Mucosa of descending colon (tissue), 3 donors: ENCODE results near the gene STAT5A. TPM values are rescaled to one million over a fixed set of nuclear protein-coding genes. Genes with fewer than 3 reads are reported as not detected.

Experiments
- ATAC-seq: fragments of 200-7000 bp; cut with Tn5 transposase; one replicate; pipeline ENCODE4 v1.9.1; 2020; ENCODE audit warnings: mild to moderate bottlenecking, moderate library complexity
- DNase-seq, 3 donors: peaks; one replicate each; pipeline ENCODE4 v3.0.0-alpha.2; 2020
- H3K36me3 ChIP-seq: fragments of 200-600 bp; one replicate; pipeline ENCODE4 v1.8.0; 2021; ENCODE audit warnings: low read depth, mild to moderate bottlenecking
- H3K4me1 ChIP-seq: fragments of 200-600 bp; one replicate; pipeline ENCODE4 v1.8.0; 2021; ENCODE audit warnings: low read depth, mild to moderate bottlenecking
- H3K4me3 ChIP-seq: fragments of 200-600 bp; one replicate; pipeline ENCODE4 v1.8.0; 2021; ENCODE audit warnings: mild to moderate bottlenecking
- H3K9me3 ChIP-seq: fragments of 200-600 bp; one replicate; pipeline ENCODE4 v1.8.0; 2021; ENCODE audit warnings: mild to moderate bottlenecking
- intact Hi-C, 2 donors: fragments of 100-400 bp; cut with DNase I in 1 of 2; cut with micrococcal nuclease in 1 of 2; formaldehyde crosslinking; loops; one replicate each; pipeline versions ENCODE4 v1.11.0 to v1.11.1; 2022; cut with DNase I, micrococcal nuclease
- total RNA-seq, 3 donors: library from RNA; stranded (reverse); fragmentation: NEBNext Ultra II Directional in 2 of 3; extraction: Animal tissue kit (Norgen Biotek cat#: 25700) in 2 of 3; gene quantifications; one replicate each; pipeline versions ENCODE4 v1.2.1 to v1.2.4, GENCODE V29; 2021 to 2023
- TF ChIP-seq, protein P1 (sequence below): fragments of 200-600 bp; IDR thresholded peaks from one replicate; pipeline ENCODE4 v1.8.0; 2022; ENCODE audit warnings: antibody characterized with exemption, mild to moderate bottlenecking
- donor health status: DM: no; HTN: no; CAD: no; lungs with moderate emphysema.
- donor health status: DM: no; HTN: no; CAD: no.
- donor health status: DM: no; HTN: yes; CAD: no.

STAT5A gene
- total RNA-seq, 3 donors from 2014 or later = 26.4 to 53.7 (median 29.7) TPM

DNA sequence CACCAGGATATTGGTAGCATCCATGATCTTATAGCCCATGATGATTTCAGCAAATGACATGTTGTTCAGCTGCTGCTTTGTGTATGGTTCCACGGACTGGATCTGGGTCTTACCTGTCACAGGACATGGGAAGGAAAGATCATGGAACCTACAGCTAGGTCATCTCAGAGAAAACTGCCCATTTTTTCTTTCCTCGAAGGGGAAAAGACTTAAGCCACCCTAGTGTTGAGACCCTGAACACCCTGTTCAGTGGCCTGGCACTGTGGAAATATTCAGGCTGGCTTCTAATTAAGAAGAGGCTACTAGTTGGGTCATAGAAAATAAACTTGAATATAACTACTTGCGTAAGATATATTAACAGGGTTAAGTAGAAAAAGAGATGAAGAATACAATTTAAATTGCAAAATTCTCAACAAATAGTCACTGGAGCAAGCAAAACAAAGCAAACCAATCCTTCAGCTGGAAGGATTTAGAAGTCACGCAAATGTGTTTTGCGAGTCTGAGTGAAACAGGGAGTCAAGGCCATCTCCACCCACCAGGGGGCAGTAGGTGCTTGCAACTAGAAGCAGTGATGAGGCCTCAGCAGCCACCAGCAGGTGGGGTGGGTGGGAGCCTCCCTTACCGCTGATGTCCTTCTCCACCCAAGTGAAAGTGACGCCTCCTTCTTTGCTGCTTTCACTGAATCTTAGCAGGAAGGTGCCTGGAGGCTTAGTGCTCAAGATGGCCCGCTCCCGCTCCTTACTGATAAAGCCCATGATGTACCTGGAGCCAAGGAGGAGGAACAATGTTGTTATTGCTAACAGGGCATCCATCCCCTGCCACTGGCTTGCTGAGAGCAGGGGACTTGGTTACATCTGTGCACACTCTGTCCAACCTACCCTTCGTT, 34.3 kb downstream of the STAT5A start:
- Histone ChIP-seq H3K9me3 (no peaks in the 10 kb centered on the region), H3K36me3 (peaks cover 7% of the 10 kb centered on the region), H3K4me3 (no peak overlapping the region), H3K4me1 (no peaks in the 10 kb centered on the region)
- ATAC-seq (peak; percentile 99), DNase-seq (peak; percentile 92 to 99 (median 93))
- TF ChIP-seq, protein P1, sequence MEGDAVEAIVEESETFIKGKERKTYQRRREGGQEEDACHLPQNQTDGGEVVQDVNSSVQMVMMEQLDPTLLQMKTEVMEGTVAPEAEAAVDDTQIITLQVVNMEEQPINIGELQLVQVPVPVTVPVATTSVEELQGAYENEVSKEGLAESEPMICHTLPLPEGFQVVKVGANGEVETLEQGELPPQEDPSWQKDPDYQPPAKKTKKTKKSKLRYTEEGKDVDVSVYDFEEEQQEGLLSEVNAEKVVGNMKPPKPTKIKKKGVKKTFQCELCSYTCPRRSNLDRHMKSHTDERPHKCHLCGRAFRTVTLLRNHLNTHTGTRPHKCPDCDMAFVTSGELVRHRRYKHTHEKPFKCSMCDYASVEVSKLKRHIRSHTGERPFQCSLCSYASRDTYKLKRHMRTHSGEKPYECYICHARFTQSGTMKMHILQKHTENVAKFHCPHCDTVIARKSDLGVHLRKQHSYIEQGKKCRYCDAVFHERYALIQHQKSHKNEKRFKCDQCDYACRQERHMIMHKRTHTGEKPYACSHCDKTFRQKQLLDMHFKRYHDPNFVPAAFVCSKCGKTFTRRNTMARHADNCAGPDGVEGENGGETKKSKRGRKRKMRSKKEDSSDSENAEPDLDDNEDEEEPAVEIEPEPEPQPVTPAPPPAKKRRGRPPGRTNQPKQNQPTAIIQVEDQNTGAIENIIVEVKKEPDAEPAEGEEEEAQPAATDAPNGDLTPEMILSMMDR = peak; percentile 97
- intact Hi-C loops = loop anchor here (2.0 to 10.0 kb wide), 3 partner anchors 84 to 192 kb away; no protein-coding TSS in a partner anchor

DNA sequence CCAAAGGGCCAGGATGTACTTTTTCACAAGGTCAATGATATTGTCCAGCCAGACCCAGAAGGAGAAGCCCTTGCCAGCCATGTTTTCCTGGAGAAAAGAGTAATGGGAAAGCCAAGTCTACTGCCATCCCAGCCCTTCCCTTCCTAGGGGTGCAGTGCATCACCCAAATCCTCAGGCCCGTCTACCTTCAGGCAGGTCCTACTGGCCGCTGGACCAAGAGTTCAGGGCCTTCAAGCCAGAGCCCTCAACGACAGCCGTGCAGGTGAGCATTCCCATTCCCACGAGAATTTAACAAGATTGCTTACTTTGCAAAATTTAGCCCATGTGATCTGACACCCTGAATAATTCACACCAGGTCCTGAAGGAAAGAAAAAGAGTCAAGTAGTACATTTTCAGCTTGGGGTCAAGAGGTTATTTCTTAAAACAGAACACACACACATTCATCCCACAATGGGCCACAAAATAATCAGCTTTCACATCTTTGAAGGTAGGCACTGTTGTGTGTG, 35.0 kb downstream of the STAT5A start:
- Histone ChIP-seq H3K4me3 (no peak overlapping the region), H3K36me3 (peaks cover 7% of the 10 kb centered on the region), H3K9me3 (no peaks in the 10 kb centered on the region), H3K4me1 (no peaks in the 10 kb centered on the region)
- intact Hi-C loops = loop anchor here (2.0 to 10.0 kb wide), 3 partner anchors 83 to 191 kb away; no protein-coding TSS in a partner anchor
- TF ChIP-seq, protein P1 = no peak
- ATAC-seq (no peak), DNase-seq (no peak)

DNA sequence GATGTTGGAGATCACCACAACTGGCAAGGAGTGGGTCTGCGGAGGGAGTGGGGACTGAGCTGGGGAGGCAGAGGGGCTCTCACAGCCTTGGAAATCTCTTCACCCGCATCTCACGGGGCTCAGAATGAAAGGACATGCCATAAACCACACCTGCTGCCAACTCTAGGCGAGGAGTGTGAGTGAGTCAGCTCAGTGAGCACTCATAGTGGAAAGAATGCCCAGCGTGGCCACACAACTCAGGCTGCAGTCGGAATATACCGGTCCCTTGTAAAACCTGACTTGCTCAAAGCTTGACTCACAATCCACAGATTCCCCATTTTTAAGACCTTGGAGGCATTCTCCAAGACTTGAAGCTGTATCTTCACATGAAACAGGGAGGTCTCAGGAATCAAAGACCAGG, 36.7 kb downstream of the STAT5A start:
- TF ChIP-seq, protein P1 = no peak
- no peak for DNase-seq
- Histone ChIP-seq H3K4me3 (no peak overlapping the region), H3K36me3 (peaks cover 7% of the 10 kb centered on the region), H3K9me3 (no peaks in the 10 kb centered on the region), H3K4me1 (peaks cover 13% of the 10 kb centered on the region)
- peak; percentile 54 for ATAC-seq
- intact Hi-C loops = loop anchor here in 1 of 2 donors (10.0 kb wide), 1 partner anchor 190 kb away; no protein-coding TSS in a partner anchor

DNA sequence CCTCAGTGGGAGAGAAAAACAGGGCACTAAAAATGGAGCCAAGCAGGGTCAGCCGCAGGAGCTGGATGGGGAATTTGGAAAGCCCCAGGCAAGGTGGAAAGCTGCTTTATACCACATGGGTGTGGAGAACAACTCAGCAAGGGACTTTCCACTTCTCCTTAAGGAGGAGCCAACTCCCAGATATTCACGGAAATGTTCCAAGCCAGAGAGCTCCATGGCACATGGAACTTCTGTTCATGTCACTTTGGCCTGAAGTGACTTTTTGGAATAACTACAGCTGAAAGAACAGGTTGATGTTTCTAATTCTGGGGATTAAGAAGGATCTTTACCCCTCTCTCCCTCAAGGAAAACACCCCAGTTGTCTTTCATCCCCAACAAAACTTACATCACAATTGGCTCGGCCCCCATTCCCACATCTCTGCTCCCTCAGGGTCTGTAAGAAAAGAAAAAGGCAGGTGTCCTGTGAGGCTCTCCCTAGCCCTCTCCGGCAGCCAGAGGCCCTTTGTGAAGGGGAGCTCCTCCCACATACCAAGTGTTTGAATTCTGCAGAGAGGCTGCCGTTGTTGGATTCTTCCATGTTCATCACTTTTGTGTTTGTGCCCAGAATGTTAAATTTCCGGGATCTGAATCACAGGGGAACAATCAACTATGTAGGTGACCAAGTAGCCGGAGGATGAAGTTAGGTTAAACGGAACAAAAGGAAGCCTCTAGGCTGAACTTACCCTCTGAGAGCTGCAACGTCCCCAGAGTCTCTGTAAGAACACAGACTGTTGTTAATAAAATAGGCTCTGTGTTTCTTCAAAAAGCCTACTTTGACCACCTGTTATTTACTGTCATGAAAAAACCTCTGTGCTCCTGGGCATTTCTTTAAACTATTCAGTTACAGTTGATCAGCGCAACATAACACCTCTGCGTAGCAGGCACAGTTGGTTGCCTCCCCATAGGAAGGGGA, 41.0 kb downstream of the STAT5A start:
- peak; percentile 92 for ATAC-seq
- TF ChIP-seq, protein P1 = no peak
- peak in 1 of 3 donors; percentile 40 for DNase-seq
- peaks cover 12% of the 10 kb centered on the region for H3K36me3 ChIP-seq
- H3K4me3 ChIP-seq = no peak overlapping the region
- H3K4me1 ChIP-seq = peaks cover 13% of the 10 kb centered on the region
- intact Hi-C loops = loop anchor here in 1 of 2 donors (10.0 kb wide), 1 partner anchor 186 kb away; no protein-coding TSS in a partner anchor
- H3K9me3 ChIP-seq = no peaks in the 10 kb centered on the region

DNA sequence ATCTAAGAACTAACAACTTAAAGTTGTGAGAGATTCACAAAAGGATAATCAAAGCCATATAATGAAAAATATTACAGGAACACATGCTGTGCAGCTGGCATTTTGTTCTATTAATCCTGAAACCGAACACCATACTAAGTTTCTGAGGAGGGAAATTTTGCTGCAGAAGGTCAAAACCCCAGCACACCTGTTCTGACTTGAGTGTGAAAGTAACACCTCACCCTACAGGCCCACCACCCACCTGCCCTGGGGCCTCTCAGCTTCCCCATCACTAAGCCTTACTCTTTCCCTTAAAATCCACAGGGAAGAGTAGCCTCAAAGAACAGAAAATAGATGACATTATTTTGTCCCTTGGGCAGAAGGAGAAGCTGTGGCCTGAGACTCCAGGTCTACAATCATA, 44.8 kb downstream of the STAT5A start:
- intact Hi-C loops = no loop called here
- peaks cover 13% of the 10 kb centered on the region for H3K4me1 ChIP-seq
- ATAC-seq (no peak), DNase-seq (no peak)
- no peaks in the 10 kb centered on the region for H3K9me3 ChIP-seq
- peaks cover 8% of the 10 kb centered on the region for H3K36me3 ChIP-seq
- H3K4me3 ChIP-seq = no peak overlapping the region
- TF ChIP-seq, protein P1 = no peak
